Choroid plexus epithelial cell (primary cell): ENCODE data around the gene ADAMTS18.

Experiments
- DNase-seq: peaks from one replicate; pipeline ENCODE4 v3.0.0-alpha.2; 2010; ENCODE audit warnings: low read depth
- H3K4me3 ChIP-seq: 2 replicates; pipeline ENCODE4 v1.5.1; 2011; ENCODE audit warnings: low read depth, mild to moderate bottlenecking, control low read depth, low read length, moderate library complexity
- CTCF ChIP-seq: conservative IDR thresholded peaks from 2 replicates; pipeline ENCODE4 v1.5.1; 2011; ENCODE audit warnings: low read depth, mild to moderate bottlenecking, control low read depth, inconsistent platforms, low read length, moderate library complexity

ADAMTS18 gene

DNA sequence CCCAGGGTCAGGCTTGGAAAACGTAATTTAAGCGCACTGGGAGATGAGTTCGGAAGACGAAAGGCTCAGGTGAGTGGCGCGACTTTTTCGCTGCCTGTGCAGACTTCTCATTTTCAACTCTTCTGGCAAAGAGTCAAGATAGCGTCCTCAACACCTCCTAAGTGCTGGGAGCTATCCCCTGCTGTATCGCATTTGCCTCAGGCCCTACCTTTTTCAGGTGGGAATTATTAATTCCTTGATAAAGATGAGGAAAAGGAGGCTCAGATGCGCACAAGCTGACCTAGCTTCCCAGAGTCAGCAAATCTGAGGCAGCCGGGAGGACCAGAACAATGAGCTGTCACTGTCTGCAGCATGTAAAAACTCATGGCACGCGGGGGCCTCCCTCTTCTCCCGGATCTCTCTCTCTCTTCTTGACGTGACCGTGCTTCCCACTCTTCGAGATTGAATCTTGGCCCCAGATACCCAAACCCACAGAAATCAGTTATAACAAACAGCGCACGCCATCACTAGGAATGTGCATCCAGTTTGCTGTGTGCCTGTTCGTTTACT is 512 bp upstream of the ADAMTS18 start:
- DNase-seq, result no peak
- TF ChIP-seq CTCF, result no peak
- H3K4me3 ChIP-seq, result no peak overlapping the region

DNA sequence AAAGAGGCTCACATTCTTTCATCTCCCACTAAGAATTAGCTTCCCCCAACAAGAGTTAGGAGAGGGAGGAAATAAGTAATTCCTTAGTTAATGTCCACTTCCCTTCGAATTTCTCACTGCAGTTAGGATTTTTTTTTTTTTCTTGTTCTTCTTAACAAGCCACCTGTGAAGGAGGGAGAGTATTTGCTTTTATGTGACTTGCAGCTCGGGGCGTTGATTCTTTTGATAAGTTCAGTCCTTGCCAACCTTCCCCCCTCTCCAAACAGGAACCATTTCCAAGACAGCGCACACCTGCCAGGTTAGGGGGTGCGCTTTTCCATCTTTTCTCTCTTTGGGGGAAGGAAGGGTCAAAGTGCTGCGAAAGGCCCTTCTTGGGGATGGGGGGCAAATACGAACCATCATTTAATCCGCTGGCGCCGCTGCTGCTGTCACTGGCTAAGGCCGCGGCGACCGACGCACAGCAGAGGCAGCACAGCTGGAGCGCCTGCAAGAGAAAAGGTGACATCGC is 758 bp downstream of the ADAMTS18 start:
- no peak overlapping the region for H3K4me3 ChIP-seq
- no peak for TF ChIP-seq CTCF
- no peak for DNase-seq

DNA sequence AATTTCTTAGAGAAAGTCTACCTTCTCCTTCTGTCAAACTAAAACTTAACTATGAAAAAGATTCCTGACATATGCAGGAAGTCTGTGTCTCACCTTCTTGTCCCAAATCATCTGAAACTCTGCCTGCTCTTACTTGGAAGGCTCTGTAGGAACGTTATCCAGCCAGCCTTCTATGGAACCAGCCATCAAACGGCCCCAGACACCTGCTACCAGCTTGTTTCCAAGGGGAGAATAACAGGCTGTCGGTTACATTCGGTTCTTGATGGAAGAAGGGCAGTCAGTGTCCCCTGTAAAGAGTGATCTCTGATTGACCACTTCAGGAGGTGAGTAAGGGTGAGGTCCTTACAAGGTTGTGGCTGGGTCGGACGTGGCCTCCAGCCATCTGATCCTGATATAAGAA is 1.7 kb downstream of the ADAMTS18 start:
- DNase-seq, result no peak
- TF ChIP-seq CTCF, result no peak

DNA sequence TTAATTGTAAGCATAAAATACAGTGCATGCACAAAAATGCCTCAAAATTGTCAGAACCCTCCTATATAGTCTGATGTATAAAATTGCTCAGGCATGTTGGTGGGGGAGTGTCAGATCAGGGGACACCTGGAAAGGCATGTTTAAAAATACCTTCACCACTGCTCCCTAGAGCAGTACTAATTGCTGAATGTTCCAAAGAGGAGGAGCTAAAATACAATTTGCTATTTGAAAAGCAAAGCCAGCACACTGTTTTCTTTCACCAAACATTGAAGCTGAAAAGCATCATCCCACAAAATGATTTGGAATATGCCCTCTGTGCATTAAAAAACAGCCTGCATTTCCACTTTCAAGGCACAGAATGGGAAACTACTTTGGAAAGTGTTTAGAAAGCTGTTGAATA is 2.6 kb downstream of the ADAMTS18 start:
- no peak overlapping the region for H3K4me3 ChIP-seq
- no peak for DNase-seq
- no peak for TF ChIP-seq CTCF

More for the DNA sequence above, 1.7 kb downstream of the ADAMTS18 start:
- no peak overlapping the region for H3K4me3 ChIP-seq

DNA sequence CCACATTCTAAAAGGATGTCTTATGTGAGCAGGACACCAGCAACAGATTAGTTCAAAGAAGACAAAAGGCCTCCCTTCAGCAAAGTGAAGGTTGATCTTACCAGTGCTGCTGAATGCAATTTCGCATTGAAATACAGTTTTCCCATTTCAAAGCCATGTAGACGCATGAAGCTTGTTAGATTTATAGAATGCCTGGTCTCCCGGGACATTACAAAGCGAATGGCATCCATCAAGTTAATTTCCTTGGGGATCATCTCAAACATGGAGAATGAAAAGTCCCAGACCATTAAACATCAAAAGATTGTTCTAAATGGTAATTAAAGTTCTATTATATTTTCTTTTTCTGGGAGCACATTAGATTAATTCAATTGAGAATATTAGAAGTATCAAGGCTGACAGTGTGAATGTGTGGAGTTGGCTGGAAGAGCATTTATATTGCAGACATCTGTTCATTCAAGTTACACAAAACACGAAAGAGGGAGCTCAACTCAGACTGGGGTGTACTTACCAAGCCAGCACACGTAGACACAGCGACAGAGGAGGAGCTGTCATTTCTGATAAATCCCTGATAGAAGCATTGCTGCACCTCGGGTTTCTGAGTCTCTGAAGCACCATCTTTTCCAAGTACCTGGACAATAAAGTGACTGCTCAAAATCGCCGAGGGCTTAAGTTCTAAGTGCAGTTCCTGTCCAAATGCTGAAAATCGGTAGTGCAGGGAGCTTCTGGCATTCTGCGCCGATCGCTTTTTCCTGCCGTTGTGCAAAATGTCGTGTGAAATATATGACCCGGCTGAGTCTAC is 3.8 kb downstream of the ADAMTS18 start:
- H3K4me3 ChIP-seq, result no peak overlapping the region
- TF ChIP-seq CTCF, result no peak
- no peak for DNase-seq

- H3K4me3 ChIP-seq, result no peak overlapping the region
- no peak for TF ChIP-seq CTCF
- no peak for DNase-seq
These were observed 4.5 kb downstream of the ADAMTS18 start for GRCh38 chr16:77430360-77430759.
